HUDEP-2 (cell line): ENCODE results near the gene PALLD.
"Not testable (repeated sequence)": the region's sequence is repeated elsewhere in the genome, so short reads cannot be mapped to it uniquely, and the experiment has no call there.

ENCODE experiments used
- DNase-seq, 76 experiments: peaks; one replicate each; lab custom pipeline; 2025; ENCODE audit not compliant: unreplicated experiment in 76 of 76; lab: John Stamatoyannopoulos, UW

Gene PALLD

DNA sequence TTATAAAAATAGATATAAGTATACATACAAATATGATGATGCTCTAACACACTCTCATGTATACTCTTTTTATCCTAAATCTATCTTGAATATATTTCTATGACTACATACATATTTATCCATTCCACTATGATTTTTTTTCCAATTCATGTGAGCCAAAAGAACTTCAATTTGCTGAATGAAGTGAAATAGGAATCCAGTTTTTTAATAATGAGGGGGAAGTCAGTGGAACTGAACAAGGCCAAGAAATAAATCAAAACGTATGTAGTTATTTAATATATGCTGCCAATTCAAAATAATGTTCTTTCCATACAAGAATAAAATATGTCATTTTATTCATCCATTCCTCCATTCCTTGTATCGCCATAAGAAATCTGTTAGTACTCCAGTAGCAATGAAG is 6.1 kb upstream of the PALLD start:
- no peak for DNase-seq

DNA sequence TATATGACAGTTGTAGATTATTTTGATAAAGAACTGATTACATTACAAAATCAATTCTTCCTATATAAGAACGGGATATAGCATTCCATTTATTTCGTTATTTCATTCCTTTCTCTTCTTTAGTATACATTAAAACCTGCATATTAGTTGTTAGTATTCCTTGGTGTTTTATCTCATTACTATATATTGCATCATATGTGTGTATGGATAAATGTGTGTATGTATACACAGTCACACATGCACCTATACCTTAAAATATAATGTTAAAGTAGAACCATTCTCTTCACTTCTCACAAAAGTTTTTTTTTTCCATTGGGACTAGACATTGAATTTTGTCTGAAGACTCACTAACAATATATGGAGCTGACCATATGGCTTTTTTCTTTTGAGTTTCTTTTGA is 5.3 kb upstream of the PALLD start:
- no peak for DNase-seq

DNA sequence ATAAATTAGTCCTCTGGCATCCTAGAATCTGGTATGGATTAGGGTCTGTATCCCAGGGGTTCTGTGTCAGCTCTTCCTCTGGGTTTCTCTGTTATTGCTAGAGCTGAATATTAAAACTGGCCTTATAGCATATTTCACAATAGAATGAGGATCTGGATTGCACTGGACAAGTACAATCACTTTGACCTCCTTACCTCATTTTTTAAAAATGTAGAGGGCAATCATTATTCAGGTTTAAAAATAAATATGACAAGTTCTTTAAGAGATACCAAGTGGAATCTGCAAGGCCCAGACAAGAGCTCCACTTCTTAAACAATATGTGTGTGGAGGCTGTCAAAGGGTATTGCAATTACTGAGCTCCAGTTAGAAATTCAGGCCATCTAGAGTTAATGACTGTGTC is 1.4 kb downstream of the PALLD start:
- no peak for DNase-seq

DNA sequence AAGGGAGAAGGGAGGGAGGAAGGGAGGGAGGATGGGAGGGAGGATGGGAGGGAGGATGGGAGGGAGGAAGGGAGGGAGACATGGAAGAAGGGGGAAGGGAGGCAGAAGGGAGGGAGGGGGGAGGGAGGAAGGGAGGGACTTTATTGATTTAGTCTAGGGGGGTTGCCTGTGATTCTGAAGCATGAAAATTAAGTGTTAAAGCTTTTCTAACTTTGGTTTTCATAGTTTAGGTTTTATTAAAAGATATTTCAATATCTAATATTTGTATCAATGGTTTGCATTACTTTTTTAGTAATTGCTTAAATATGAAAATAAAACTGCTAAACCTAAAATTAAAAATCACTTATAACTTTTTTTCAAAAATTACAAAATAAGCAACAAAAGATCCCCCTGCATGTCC is 2.4 kb downstream of the PALLD start:
- no peak for DNase-seq

DNA sequence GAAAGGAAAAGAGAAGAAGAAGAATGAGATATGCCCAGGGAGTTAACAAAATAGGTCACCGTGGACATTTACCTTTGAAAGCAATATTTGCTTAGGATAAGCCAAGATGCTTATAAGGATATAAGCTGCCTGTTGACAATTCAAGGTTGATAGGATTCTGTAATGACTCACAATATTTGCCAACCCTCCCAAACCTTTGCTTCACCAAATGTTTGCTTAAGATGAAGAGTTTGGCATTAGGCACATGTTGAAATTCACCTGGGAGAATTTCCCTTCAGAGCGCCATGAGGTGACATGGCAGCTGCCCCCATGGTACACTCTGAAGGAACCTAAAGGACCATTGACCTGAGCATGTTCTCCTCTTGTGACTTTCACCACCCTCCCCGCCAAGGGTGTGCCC is 4.6 kb downstream of the PALLD start:
- no peak for DNase-seq

DNA sequence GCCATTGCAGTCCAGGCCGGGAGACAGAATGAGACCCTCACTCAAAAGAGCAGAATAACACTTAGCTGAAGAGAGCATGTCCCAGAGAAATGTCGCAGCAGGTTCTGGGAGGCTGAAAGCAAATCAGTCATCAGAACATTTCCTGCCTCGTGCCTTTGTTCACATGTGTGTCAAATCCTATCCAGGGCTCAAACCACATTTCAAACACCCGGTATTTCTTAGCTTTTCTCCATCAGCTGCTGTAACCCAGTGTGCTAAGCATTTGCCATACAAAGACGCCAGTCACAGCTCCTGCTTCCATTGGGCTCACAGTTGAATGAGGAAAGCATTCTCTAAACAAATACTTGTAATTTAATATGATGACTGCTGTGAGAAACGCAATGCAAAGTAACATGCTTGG is 6.0 kb downstream of the PALLD start:
- DNase-seq = no peak

DNA sequence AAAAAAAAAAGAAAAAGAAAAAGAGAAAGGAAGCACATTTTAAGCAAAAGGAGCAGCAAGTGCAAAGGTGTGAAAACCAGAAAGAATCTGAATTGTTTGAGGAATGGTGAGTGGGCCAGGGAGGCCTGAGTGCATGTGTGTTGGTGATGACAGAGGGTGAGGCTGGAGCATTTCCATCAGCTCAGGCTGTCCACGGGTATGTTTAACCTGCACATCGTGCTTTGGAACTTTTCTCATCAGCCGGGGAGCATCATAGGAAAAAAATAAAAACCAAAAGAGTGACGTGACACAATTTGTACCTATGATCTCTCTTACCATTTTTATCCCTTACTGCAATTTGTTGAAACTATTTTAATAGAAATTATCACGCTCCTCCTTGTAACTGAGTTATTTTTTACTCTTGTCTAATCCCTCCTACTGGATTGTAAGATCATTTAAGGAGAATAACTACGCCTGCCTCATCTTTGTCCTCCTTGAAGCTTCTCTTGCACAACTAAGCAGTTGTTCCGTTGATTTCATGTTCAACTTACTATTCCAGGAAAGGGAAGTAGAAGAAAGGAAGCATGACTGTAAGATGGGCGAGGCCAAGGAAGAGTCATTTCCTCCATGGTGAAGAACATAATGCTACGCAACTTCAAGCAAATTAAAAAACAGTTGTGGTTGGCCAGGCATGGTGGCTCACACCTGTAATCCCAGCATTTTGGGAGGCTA is 7.0 kb downstream of the PALLD start:
- DNase-seq = no peak

DNA sequence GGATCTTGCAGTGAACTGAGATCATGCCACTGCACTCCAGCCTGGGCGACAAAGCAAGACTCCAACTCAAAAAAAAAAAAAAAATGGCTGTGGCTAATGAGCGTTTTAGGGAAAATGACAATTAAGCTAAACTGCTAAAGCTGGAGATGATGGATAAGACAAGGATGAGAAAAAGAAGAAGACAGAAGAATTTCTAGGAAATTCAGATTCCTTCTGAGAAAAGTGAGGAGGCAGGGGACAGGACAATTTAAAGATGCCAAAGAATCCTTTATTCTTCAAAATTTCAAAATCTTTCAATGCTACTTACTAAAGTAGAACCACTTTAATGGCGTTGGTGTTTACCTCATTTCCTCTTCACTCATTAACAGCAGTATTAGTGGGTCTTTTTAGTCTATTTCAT is 7.7 kb downstream of the PALLD start:
- no peak for DNase-seq

DNA sequence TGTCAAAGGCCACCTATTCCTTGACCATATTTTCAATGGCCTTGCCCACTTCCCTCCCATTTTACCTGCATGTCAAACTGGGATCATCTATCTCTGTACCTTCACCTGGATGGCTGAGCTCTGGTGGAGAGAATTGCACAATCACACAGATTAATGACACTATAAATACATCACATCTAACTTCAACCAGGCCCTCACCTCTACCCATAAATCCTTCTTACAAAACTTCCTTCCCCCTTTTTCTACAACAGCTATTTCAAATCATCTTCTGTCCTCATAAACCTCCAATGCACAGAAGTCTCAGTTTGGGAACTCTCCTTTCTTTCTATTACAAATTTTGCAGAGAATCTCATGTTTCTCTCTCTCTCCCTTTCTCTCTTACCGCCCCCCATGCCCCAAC is 9.2 kb downstream of the PALLD start:
- no peak for DNase-seq

DNA sequence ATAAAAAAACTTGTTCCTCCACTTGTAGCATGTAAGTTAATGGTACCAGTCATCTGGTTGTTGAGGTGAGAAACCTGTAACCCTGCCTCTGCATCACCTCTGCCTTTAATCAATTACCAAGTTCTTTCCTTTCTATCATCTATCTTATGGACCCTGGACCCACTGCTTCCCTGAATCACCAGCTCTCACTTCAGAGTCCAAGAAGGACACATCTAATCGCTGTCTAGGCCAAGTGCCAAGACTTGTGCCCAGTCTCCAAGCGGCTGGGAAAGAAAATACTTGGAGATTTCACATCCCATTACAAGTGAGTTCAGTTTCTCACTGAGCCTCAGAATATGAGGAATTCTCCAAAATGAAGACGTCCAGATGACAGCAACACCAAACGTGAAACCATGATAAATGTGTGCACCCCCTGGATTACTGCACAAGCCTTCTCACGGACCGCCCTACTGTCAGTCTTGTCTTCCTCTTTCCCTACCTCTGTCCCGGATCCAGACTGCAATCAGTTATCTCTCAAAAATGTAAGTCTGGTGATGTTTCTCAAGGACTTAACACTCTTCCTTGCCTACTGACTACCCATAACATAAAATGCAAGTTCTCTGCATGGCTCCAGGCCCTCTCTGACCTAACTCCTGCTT is 10.4 kb downstream of the PALLD start:
- no peak for DNase-seq

DNA sequence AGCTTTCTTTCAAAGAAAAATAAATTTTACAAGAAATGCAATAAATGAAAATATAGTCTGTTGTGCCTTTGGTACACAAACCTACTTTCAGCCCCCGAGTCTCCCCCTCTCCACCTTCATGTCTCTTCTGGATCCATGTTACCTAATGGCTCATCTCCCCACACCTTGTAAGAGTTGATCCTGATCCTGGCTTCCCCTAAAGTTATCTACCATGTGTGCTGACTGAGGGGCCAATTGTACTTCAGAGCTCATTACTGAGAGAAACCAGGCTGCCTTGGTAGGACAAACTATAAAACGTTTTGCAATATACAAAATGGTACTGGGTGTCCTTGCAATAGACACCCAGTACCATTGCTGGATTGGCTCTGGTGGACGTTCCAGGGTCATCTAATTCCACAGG is 11.8 kb downstream of the PALLD start:
- DNase-seq = no peak

DNA sequence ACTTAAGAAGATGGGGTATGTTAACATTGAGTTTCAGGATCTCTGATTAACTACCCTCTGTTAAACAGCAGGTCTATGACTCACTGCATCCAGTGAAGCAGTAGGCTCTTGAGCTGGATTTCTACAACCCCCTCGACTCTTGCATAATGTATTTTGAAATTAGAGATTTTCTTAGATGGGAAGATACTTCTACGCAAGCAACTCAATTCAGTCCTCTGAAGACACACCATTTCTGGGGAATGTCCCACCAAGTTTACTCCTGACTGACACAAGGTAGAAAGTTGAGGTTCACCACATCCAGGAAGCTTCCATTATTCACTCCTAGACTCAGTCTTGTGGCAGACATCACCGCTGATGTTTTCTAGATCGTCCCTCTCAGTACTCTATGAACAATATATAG is 12.9 kb downstream of the PALLD start:
- DNase-seq = no peak

DNA sequence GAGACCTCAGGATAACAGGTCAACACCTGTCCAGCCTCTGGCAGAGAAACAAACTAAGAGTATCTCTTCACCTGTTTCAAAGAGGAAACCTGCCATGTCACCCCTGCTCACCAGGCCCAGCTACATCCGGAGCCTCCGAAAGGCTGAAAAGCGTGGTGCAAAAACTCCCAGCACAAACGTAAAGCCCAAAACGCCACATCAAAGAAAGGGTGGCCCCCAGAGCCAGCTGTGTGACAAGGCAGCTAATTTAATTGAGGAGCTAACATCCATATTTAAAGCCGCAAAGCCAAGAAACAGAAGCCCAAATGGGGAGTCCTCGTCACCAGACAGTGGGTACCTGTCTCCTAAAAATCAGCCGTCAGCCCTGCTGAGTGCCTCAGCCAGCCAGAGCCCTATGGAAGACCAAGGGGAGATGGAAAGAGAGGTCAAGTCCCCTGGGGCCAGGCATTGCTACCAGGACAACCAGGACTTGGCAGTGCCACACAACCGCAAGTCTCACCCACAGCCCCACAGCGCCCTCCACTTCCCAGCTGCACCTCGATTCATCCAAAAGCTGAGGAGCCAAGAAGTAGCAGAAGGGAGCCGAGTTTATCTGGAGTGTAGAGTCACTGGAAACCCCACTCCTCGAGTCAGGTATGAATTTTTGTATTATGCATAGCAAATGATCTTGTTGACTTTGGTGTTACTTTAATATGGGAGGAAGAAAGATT is 15.1 kb downstream of the PALLD start:
- peak in 3 of 76 experiments; percentile 1 for DNase-seq

DNA sequence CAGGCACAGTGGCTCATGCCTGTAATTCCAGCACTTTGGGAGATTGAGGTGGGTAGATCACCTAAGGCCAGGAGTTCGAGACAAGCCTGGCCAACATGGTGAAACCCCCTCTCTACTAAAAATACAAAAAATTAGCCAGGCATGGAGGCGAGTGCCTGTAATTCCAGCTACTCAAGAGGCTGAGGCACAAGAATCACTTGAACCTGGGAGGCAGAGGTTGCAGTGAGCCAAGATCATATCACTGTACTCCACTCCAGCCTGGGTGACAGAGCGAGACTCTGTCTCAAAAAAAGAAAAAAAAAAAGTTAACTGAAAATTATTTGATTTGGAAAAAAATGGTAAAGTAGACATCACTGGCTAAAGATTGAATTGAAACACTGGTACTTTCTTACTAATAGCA is 17.0 kb downstream of the PALLD start:
- DNase-seq = not testable (repeated sequence)

DNA sequence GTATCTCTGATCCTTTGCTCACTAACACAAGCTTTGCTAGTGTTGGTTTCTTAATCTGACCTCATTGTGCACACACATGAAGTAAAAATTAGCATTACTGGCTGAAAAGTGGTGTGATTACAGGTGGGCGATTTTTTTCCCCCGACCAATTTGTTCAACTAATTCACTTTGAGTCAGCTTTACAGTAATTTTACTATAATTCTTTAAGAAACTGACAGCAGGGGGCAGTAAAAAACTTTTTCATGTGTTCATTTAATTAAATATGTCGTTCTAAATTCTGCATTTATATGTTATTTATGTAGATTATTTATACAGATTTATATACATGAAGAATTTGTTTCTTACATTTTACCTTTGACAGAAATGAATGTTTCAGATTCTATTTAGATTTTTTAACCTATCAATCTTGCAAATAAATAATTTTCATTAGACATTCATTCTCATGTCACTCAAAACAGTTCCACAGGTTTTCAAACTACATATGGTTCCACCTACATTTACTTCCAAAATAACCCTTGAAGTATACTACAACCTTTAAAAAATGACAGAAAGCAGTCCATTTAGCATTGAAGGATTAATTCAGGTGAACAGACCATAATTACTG is 17.5 kb downstream of the PALLD start:
- peak in 8 of 76 experiments; percentile 5 to 32 (median 13) for DNase-seq

DNA sequence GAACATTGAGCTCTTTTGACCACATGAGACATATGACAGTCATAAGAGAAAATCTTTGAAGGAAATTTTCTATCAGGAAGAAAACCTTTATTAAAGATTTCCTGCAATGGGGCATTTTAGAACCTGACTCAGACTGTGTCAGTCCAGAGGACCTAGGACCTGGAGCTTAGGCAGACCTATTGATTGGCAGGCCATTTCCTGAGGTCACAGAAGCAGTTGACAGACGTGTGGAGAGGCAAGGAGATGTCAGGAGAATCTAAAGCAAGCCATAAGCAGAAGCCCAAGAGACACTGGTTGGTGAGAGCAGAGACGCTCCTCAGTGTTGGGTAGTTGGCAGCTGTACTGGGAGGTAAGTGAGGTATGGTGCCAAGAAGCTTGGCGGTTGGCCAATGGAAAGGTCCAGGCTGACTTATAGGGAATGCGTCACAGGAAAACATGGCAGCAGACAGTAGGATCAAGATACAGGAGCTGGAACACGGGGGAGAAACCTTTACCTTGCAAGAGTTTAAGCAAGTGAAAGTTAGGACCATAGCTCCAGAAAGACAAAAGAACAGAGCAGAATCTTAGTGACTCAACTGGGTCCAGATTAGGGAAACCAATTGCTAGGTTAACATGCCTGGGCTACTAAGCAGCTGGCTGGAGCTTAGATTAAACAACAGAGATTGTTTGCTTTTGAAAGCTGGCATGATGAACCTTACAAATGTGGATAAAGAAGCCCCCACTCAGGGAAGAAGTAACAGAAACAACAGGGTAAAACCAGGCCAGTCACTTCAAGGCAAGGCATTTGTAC is 18.6 kb downstream of the PALLD start:
- DNase-seq = no peak

DNA sequence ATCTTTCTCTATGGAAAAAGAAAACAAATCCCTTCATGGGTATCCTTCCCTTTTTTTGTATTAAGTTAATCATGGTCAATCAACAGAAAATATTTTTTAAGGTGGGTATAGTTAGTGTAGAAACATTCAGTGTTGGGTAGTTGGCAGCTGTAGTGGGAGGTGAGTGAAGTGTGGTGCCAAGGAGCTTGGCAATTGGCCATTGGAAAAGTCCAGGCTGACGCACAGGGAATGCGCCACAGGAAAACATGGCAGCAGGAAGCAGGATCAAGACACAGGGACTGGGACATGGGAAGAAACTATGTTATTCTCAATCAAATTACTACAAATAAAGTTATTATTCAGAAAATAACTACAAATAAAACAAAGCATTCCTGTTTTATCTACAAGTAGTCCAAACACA is 20.0 kb downstream of the PALLD start:
- no peak for DNase-seq

DNA sequence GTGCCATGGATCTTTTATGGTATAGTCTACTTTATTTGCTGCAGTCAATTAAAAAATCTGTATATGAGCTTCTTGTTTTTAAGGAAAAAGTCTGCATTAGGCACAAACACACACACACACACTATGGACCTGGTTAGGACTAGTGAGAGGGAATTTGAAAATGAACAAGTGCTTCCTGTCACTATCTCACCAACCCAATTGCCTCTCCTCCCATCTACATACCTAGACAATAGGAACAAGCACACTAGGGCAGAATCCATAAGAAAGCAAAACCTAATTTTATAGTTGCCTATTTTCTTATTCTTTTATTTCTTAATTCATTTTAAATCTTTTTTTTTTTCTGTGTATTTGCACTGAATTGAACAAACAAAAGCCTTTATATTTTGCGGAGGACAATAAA is 22.7 kb downstream of the PALLD start:
- no peak for DNase-seq

DNA sequence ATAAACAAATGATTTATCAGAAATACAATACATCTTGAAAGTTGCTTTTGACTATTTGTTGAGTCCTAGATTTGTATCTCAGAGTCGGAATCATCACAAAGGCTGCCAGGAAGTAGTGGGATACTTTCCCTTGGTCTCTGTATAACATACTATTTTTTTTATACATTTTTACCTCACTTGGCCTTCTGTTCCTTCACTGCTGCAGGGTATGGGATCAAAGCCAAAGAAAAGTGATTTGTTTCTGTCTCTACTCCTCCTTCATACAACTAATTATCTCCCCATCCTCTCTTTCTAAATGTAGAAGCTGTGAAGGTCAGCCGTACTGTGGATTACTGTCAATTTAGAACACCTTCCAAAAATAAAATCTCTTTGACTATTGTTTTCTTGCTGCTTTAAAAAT is 24.9 kb downstream of the PALLD start:
- no peak for DNase-seq

DNA sequence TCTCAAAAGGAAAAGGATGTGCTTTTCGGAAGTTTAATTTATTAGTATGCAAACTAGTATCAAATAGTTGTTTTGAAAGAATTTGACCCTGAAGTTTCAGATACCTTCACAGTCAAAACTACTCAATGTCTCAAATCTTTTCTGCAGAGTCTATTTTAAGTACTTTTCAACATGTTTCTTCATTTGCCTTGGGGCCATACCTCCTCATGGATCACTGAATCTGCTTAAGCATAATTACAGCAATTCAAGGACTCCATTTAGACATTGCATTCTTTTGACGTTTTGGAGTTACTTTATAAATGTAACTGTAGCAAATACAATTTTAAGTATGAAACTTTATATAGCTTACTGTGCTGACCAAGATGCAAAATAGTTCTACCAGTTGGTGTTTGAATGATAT is 25.5 kb downstream of the PALLD start:
- DNase-seq = no peak
